Vagina (tissue), 2 donors: Measurements from ENCODE around the gene MTHFD1. TPM values are rescaled to one million over a fixed set of nuclear protein-coding genes. Genes with fewer than 3 reads are reported as not detected.

Source experiments
- DNase-seq, 2 donors: peaks; one replicate each; pipeline ENCODE4 v3.0.0-alpha.2; 2017; ENCODE audit errors: extremely low spot score in 2 of 2
- H3K27ac ChIP-seq: fragments of 200-600 bp; sonication (generic); one replicate; pipeline ENCODE4 v1.5.1; 2019
- H3K27me3 ChIP-seq: fragments of 200-600 bp; sonication (generic); one replicate; pipeline ENCODE4 v1.5.1; 2019
- H3K36me3 ChIP-seq, 2 donors: fragments of 200-600 bp; sonication (generic); one replicate each; pipeline ENCODE4 v1.5.1; 2017 to 2019
- H3K4me1 ChIP-seq: fragments of 200-600 bp; sonication (generic); one replicate; pipeline ENCODE4 v1.5.1; 2019
- H3K4me3 ChIP-seq, 2 donors: fragments of 200-600 bp; sonication (generic); 1 replicate in 1 of 2; 2 replicates in 1 of 2; pipeline ENCODE4 v1.5.1; 2016 to 2019
- H3K9me3 ChIP-seq: fragments of 200-600 bp; sonication (generic); one replicate; pipeline ENCODE4 v1.5.1; 2019
- POLR2A ChIP-seq, 2 donors: fragments of 450-650 bp; IDR thresholded peaks; one replicate each; pipeline ENCODE4 v1.6.1; 2017; ENCODE audit warnings: antibody characterized with exemption in 2 of 2, mild to moderate bottlenecking in 2 of 2, moderate library complexity in 2 of 2
- POLR2AphosphoS5 ChIP-seq, 2 donors: sonication (generic); formaldehyde crosslinking; IDR thresholded peaks; one replicate each; pipeline ENCODE4 v1.9.0; 2017; ENCODE audit warnings: antibody characterized with exemption in 2 of 2, mild to moderate bottlenecking in 2 of 2, low read depth in 1 of 2; ENCODE audit not compliant: insufficient read depth in 1 of 2
- intact Hi-C: fragments of 100-400 bp; cut with DNase I; formaldehyde crosslinking; loops from one replicate; pipeline ENCODE4 v1.15.1; 2023
- total RNA-seq: library from RNA; depleted of rRNA; stranded (reverse); fragments of >200 nt; gene quantifications from one replicate; pipeline ENCODE4 v1.2.3, GENCODE V29; 2016
- TF ChIP-seq, protein P1 (sequence below), 3 experiments: fragments of 450-650 bp in 2 of 3; fragments of 200-600 bp in 1 of 3; sonication (generic) in 1 of 3; IDR thresholded peaks; one replicate each; pipeline ENCODE4 v1.5.1; 2017 to 2019; ENCODE audit warnings: antibody characterized with exemption in 3 of 3, mild to moderate bottlenecking in 2 of 3, moderate library complexity in 2 of 3

MTHFD1 gene
- total RNA-seq, 1 donor from 2014 or later: 40.3 TPM

DNA sequence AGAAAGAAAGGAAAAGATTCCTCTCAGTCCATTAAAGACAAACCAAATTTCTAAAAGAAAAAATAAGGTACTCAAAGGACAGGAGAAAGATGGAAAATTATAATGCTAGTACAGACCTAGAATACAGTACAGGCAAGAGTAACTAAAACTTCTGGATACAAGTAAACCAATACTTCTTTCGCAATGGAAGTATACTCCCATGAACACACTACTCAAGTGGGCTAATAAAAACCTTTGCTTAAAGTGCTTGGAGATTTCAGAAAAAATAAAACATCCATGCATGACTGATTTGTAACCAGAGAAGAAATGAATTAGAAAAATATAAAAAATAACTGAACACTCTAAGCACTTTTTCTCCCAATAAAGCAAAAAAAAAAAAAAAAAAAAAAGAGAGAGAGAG, 111.9 kb downstream of the MTHFD1 start:
- TF ChIP-seq POLR2AphosphoS5 (IDR thresholded peaks at IDR 0.05; ENCODE audit: insufficient read depth in 1 of 2, low read depth in 1 of 2) (no peak), POLR2A (IDR thresholded peaks at IDR 0.05) (no peak)
- TF ChIP-seq, protein P1, sequence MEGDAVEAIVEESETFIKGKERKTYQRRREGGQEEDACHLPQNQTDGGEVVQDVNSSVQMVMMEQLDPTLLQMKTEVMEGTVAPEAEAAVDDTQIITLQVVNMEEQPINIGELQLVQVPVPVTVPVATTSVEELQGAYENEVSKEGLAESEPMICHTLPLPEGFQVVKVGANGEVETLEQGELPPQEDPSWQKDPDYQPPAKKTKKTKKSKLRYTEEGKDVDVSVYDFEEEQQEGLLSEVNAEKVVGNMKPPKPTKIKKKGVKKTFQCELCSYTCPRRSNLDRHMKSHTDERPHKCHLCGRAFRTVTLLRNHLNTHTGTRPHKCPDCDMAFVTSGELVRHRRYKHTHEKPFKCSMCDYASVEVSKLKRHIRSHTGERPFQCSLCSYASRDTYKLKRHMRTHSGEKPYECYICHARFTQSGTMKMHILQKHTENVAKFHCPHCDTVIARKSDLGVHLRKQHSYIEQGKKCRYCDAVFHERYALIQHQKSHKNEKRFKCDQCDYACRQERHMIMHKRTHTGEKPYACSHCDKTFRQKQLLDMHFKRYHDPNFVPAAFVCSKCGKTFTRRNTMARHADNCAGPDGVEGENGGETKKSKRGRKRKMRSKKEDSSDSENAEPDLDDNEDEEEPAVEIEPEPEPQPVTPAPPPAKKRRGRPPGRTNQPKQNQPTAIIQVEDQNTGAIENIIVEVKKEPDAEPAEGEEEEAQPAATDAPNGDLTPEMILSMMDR (IDR thresholded peaks at IDR 0.05): no peak
- no peak overlapping the region for H3K4me3 ChIP-seq
- H3K27me3 ChIP-seq: no peaks in the 10 kb centered on the region
- peaks cover 34% of the 10 kb centered on the region for H3K4me1 ChIP-seq
- intact Hi-C loops: no loop called here
- DNase-seq: no peak
- H3K9me3 ChIP-seq: no peaks in the 10 kb centered on the region
- no peak overlapping the region for H3K27ac ChIP-seq
- no peaks in the 10 kb centered on the region for H3K36me3 ChIP-seq

DNA sequence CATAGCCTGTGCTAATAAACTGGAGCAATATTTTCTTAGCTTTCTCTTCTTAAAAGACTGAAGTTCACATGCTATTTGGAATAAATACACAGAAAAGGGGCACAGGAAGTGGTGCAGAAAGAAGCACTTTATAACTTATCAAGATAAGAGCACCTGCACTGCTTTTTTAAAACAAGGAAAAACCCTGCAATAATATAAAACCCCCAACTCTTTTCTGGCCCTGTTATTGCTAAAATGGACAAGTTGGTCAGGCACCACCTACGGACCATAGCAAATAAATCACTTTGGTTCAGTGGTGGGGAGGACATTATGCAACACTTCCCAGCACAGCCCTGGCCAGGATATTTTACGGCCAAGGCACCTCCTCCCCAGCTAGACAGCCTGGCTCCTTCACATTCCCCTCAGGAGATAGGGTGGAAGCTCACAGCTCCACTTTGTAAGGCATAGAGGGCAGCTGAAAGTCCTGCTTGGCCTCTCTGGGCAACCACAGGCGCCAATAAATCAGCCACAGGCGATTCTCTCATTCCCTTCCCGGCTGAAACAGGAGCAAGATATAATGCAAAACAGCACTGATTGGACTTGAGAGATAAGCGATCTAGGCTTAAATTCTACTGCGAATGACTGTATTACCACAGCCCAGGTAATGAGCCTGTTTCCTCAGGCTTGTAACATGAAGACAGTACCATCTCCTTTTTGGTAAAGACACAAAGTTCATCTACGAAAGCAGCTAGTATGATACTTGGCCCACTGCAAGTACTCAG, 113.4 kb downstream of the MTHFD1 start:
- DNase-seq: peak in 1 of 2 donors; percentile 93

DNA sequence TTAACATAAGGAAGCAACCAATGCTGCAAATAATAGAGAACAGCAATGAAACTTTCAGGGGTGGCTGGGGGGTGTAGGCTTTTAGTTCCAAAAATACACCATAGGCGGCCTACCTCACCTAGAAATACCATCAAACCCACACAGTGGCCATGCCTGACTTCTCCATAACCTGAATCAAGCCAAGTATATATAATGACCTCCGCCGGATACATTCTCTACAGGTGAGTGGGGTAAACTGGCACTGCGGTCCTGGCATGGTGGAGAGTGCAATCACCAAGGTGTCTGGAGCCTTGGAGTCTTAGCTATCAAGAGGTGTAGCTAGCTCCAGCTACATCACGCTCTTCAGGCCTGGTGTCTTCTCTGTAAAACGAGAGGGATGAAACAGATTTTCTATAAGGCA, 114.3 kb downstream of the MTHFD1 start:
- H3K27me3 ChIP-seq: no peaks in the 10 kb centered on the region
- intact Hi-C loops: no loop called here
- H3K9me3 ChIP-seq: no peaks in the 10 kb centered on the region
- TF ChIP-seq, protein P1 (IDR thresholded peaks at IDR 0.05): no peak
- TF ChIP-seq POLR2A (IDR thresholded peaks at IDR 0.05): no peak
- TF ChIP-seq POLR2AphosphoS5 (IDR thresholded peaks at IDR 0.05; ENCODE audit: insufficient read depth in 1 of 2, low read depth in 1 of 2): no peak
- H3K4me3 ChIP-seq: peak overlapping the region; percentile 68 to 90
- H3K36me3 ChIP-seq: no peaks in the 10 kb centered on the region
- peaks cover 55% of the 10 kb centered on the region for H3K4me1 ChIP-seq
- H3K27ac ChIP-seq: peak overlapping the region; percentile 94
- no peak for DNase-seq

More for the DNA sequence above, 113.4 kb downstream of the MTHFD1 start:
- peak overlapping the region; percentile 94 for H3K27ac ChIP-seq
- no peaks in the 10 kb centered on the region for H3K36me3 ChIP-seq
- H3K4me1 ChIP-seq: peaks cover 46% of the 10 kb centered on the region
- H3K27me3 ChIP-seq: no peaks in the 10 kb centered on the region
- intact Hi-C loops: no loop called here
- TF ChIP-seq, protein P1 (IDR thresholded peaks at IDR 0.05): no peak
- TF ChIP-seq POLR2A (IDR thresholded peaks at IDR 0.05) (no peak), POLR2AphosphoS5 (IDR thresholded peaks at IDR 0.05; ENCODE audit: insufficient read depth in 1 of 2, low read depth in 1 of 2) (peak; percentile 64 to 66)
- H3K9me3 ChIP-seq: no peaks in the 10 kb centered on the region
- peak overlapping the region; percentile 68 to 90 for H3K4me3 ChIP-seq

- Histone ChIP-seq H3K36me3 (no peaks in the 10 kb centered on the region), H3K27ac (peak overlapping the region; percentile 94), H3K27me3 (no peaks in the 10 kb centered on the region), H3K4me1 (peaks cover 60% of the 10 kb centered on the region), H3K9me3 (no peaks in the 10 kb centered on the region), H3K4me3 (peak overlapping the region; percentile 68 to 90)
- DNase-seq: no peak
- intact Hi-C loops: no loop called here
- TF ChIP-seq POLR2AphosphoS5 (IDR thresholded peaks at IDR 0.05; ENCODE audit: insufficient read depth in 1 of 2, low read depth in 1 of 2) (no peak), POLR2A (IDR thresholded peaks at IDR 0.05) (no peak)
- TF ChIP-seq, protein P1 (IDR thresholded peaks at IDR 0.05): no peak
These were observed 114.8 kb downstream of the MTHFD1 start for GRCh38 chr14:64502887-64503433.
